Measurements from ENCODE around the gene MAPK10.

Gene MAPK10

GRCh38 chr4:86264241-86264640, 95.6 kb downstream of the MAPK10 start:
- no peak for DNase-seq (ENCODE audit: low read depth, low spot score)
- in situ Hi-C loops (cut with HindIII; ENCODE audit: low sequenced_read_pairs): no loop called here
- no peak for TF ChIP-seq CTCF (IDR thresholded peaks at IDR 0.05; ENCODE audit: low read depth, low read length)
- no peak overlapping the region for H3K4me3 ChIP-seq (ENCODE audit: low read depth, low read length)

- in situ Hi-C loops (cut with HindIII; ENCODE audit: low sequenced_read_pairs): no loop called here
- no peak for DNase-seq (ENCODE audit: low read depth, low spot score)
- no peak overlapping the region for H3K4me3 ChIP-seq (ENCODE audit: low read depth, low read length)
- TF ChIP-seq CTCF (IDR thresholded peaks at IDR 0.05; ENCODE audit: low read depth, low read length): no peak
These were observed 98.2 kb downstream of the MAPK10 start for GRCh38 chr4:86261636-86262035.

- no peak for DNase-seq (ENCODE audit: low read depth, low spot score)
- no peak overlapping the region for H3K4me3 ChIP-seq (ENCODE audit: low read depth, low read length)
- TF ChIP-seq CTCF (IDR thresholded peaks at IDR 0.05; ENCODE audit: low read depth, low read length): no peak
- in situ Hi-C loops (cut with HindIII; ENCODE audit: low sequenced_read_pairs): no loop called here
These were observed 103.8 kb downstream of the MAPK10 start for GRCh38 chr4:86256086-86256485.

- no peak for TF ChIP-seq CTCF (IDR thresholded peaks at IDR 0.05; ENCODE audit: low read depth, low read length)
- in situ Hi-C loops (cut with HindIII; ENCODE audit: low sequenced_read_pairs): no loop called here
- H3K4me3 ChIP-seq (ENCODE audit: low read depth, low read length): no peak overlapping the region
- no peak for DNase-seq (ENCODE audit: low read depth, low spot score)
These were observed 109.2 kb downstream of the MAPK10 start for GRCh38 chr4:86250619-86251018.

GRCh38 chr4:86250006-86250405, 109.8 kb downstream of the MAPK10 start:
- in situ Hi-C loops (cut with HindIII; ENCODE audit: low sequenced_read_pairs): no loop called here
- no peak overlapping the region for H3K4me3 ChIP-seq (ENCODE audit: low read depth, low read length)
- no peak for TF ChIP-seq CTCF (IDR thresholded peaks at IDR 0.05; ENCODE audit: low read depth, low read length)
- DNase-seq (ENCODE audit: low read depth, low spot score): no peak

GRCh38 chr4:86249074-86249473, 110.8 kb downstream of the MAPK10 start:
- H3K4me3 ChIP-seq (ENCODE audit: low read depth, low read length): no peak overlapping the region
- DNase-seq (ENCODE audit: low read depth, low spot score): no peak
- TF ChIP-seq CTCF (IDR thresholded peaks at IDR 0.05; ENCODE audit: low read depth, low read length): no peak
- in situ Hi-C loops (cut with HindIII; ENCODE audit: low sequenced_read_pairs): no loop called here

- DNase-seq (ENCODE audit: low read depth, low spot score): no peak
- H3K4me3 ChIP-seq (ENCODE audit: low read depth, low read length): no peak overlapping the region
- TF ChIP-seq CTCF (IDR thresholded peaks at IDR 0.05; ENCODE audit: low read depth, low read length): no peak
- in situ Hi-C loops (cut with HindIII; ENCODE audit: low sequenced_read_pairs): no loop called here
These were observed 111.9 kb downstream of the MAPK10 start for GRCh38 chr4:86247906-86248305.

Data from astrocyte of the spinal cord (primary cell).